Ramos (cell line): ENCODE data around the gene DLL1.

Source experiments
- in situ Hi-C: fragments of 300-500 bp; cut with MboI; formaldehyde crosslinking; loops from one replicate; pipeline ENCODE4 v1.14.3; 2022; ENCODE audit warnings: low sequenced_read_pairs; ENCODE audit not compliant: unreplicated experiment

The DLL1 gene

DNA sequence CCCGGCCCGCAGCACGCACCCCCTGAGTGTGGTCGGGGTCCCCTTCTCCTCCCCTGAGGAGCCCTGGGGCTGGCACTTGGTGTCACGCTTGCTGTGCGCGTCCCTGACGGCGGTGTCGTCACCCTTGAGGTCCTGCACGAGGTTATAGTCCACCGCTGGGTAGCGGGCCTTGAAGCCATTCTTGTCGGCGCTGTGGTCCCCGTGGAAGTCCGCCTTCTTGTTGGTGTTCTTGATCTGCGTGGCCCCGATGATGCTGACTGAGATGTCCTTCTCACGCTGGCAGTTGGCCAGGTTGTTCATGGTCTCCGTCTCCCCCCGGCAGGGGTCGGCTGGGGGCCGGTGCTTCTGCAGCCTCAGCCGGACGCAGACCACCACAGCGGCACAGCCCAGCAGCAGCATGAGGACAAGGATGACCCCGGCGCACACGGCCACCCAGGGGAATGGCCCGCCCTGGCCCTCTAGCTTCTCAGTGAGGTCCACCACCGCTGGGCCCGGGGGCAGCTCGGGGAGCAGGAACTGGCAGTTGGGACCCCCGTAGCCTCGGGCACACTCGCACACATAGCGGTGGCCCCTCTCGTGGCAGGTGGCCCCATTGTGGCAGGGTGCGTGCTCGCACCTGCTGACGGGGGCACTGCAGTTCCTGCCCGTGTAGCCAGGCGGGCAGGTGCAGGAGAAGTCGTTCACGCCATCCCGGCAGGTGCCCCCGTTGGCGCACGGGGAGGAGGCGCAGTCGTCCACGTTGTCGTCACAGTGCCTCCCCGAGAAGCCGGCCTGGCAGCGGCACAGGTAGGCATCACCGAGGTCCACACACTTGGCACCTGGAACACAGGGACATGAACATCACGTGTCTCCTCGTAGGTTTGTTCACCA is 7.4 kb downstream of the DLL1 start:
- in situ Hi-C loops: no loop called here

DNA sequence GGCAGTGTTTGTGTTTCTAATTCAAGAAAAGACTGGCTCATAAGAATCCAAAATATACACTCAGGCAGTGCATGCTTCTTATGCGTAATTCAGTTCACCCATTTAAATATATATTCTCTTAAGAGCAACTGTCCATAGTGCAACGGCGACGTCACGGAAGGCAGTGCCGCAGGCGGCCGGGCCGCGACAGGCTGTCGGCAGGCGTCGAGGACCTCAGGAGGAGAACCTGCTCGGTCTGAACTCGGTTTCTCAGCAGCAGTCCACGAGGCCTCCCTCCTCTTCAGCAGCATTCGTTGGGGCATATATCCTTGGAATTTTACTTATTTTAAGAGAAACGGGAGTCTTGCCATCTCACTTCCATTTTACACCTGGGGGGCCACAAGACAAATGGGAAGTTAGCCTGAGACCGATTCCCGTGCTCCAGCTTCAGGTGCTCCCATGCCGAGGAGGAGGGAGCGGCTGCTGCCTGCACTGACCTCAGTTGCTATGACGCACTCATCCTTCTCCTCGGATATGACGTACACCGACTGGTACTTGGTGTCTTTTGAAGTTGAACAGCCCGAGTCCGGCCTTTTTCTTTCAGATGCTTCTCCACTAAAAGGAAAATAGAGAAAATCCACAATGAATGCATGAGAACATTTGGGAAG is 8.2 kb downstream of the DLL1 start:
- in situ Hi-C loops: no loop called here

DNA sequence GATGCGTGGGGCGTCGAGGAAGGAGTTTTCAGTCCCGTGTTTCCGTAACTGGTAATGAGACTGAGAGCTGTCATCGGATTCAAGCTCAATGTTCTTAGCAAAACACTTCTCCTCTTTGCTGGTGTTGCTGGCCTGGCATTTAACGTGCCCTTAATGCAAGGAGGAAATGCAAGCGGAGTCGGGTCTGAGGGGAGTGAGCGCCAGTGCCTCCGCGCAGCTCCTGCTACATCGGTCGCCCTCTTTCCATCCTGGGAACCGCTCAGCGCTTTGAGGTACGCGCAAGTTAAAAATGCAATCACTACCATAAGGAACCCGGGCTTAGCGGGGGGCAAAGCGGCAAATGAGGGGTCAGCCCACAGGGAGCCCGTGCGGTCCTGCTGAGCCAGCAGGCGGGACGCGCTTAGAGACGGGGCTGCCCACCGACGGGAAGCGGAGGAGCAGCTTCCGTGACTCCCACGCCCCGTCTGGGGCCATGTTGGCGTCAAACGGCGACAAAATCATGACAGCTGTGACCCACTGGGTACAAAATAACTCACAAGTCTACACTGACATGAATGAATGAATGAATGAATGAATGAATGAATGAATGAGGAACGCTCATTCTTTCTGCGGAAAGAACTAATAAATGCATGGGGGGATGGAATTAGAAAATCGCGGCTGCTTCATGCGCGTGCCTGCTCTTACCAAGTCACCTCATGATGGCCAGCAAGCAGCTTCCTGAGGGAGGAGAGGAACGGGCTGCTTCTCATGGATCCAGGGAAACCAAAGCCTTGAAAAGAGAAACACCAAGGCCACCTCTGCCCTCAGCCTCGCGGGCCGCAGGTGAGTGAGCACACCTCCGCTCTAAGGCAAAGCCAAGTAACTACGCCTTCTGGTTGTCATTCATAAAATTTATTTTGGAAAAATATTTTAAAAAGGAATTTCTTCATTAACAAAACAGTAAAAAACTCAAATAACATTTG is 9.3 kb downstream of the DLL1 start:
- in situ Hi-C loops: no loop called here

DNA sequence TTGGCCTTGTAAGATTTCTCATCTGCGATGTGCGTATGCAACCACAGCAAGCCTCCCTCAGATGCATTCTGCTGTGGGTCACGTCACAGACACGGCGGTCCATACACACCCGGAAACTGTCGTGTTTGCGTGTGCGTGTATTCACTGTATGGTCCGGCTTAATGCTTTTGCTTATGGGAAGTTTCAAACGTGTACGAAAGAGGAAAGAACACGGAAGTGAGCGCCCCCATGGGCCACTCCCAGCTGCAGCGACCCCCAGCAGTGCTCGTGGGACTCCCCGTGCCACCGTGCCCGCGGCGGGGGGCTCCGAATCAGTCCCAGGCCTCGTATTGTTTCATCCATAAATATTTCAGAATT is 10.2 kb downstream of the DLL1 start:
- in situ Hi-C loops: no loop called here

DNA sequence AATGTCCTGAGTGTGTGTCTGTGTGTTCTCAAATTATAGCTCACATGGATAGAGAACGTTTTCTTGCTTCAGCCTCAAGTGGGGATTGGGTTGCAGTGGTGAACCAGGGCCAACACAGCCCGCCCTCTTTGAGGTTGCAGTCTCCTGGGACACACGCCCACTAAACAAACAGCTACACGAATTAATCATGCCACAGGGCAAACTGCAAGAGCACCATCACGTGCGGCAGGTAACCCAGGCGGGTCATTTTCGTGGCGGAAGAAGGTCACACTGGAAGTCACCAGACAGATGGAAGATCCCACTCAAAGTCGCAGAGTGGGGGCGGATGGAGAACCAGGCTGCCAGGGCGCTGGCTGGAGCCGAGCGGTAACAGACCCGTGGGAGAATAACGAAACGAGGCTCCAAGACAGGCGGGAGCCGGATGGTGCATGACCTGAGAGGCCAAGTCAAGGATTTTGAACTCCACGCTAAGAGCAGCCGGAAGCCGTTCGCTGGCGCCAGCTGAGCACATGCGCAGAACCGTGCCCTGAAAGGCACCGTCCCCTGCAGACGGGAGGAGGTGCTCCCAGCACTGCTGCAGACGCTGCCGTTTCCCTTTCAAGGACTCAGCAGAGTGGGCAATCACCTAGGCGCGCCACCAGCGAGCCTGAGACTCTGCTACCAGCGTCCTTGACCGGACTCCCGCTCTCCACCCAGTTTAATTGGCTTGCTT is 10.7 kb downstream of the DLL1 start:
- in situ Hi-C loops: no loop called here

- in situ Hi-C loops: no loop called here
These were observed 11.5 kb downstream of the DLL1 start for GRCh38 chr6:170279426-170279825.

DNA sequence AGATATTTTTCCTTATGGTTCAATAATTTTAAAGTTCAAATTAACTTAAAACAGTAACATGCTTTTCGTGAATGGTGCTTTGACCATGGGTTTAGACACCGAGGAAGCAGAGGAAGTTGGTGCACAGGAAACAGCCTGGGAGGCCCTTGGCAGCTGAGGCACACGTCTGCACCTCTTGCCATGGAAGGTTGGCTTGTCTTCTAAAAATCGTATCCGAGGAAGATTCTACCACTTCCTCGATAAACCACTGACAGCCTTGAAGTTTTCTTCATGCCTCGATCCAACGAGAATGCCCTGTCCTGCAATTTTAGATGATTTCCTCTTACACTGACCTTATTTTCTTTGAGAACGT is 12.2 kb downstream of the DLL1 start:
- in situ Hi-C loops: no loop called here

GRCh38 chr6:170277893-170278742 is 12.8 kb downstream of the DLL1 start:
- in situ Hi-C loops: no loop called here

GRCh38 chr6:170276369-170277057 is 14.4 kb downstream of the DLL1 start:
- in situ Hi-C loops: no loop called here

- in situ Hi-C loops: no loop called here
These were observed 15.9 kb downstream of the DLL1 start for GRCh38 chr6:170274713-170275560.

- in situ Hi-C loops: no loop called here
These were observed 17.2 kb downstream of the DLL1 start for GRCh38 chr6:170273681-170274080.

- in situ Hi-C loops: no loop called here
These were observed 17.7 kb downstream of the DLL1 start for GRCh38 chr6:170273191-170273590.

DNA sequence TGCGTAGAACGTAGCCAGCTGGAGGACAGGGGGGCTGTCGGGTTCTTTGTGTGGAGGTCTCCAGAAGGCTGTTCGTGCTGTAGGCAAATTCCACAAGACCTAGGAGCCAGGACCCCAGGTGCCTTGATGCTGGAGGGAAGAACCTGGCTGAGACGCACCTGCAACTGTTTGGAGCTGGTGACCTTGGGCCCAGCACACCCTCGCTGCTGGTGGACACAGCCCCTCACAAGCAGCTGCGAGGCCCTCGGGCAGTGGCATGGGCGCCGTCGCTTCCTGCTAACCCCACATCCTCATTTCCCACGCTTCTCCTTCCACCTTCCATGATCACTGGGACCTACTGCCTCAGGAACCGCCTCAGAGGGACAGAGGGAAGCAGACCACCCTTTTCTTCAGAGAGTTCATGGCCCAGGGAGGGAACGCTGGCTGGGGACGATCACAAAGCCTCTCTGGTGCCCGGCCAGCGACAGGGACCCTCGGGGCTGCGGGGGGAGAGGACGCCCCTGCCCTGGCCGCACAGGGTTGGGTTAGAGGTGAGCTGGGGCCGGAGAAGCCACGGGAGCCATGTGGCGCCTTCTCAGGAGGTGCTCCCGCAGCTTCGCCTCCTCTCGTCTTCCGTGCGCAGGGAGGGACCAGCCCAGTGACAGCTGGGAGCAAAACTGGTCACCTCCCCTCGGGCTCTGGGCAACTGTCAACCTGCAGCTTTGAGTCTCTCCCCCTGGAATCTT is 18.4 kb downstream of the DLL1 start:
- in situ Hi-C loops: no loop called here

- in situ Hi-C loops: no loop called here
These were observed 19.0 kb downstream of the DLL1 start for GRCh38 chr6:170271771-170272314.

GRCh38 chr6:170270984-170271593 is 19.8 kb downstream of the DLL1 start:
- in situ Hi-C loops: no loop called here

DNA sequence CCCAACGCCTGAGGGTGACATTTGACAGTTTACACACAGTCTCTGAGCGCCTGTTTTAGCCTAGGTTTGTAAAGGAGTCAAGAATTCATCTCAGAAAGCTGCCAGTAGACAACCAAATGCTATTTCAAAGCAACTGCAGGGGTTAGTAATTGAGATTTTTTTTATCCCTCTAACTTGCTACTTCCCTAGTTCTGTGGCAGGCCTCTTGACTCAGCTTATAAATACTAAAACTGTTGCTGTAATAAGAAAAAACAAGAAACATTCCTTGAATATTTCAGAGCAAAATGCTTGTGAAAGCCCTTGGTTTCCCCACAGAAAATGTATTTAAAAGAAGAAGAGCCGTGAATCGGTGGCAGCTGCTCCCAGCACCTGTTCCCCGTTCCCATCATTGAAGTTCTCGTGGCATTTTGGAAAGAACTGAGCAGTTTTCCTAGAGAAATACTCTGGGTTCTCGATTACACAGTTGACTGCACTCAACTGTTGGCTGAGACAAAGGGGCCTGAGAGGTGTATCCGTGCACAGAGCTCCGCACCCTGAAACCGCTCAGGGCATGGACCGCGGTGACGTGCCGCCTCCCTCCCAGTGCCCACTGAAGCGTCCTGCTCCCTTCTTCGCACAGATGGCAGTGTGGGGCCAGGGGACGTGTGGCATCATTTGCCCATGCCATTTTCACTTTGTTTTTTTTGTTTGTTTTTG is 20.9 kb downstream of the DLL1 start:
- in situ Hi-C loops: no loop called here
